ENCODE results near the gene RGS7BP. TPM values are rescaled to one million over a fixed set of nuclear protein-coding genes. Genes with fewer than 3 reads are reported as not detected.

Gene RGS7BP
- total RNA-seq, 1 experiment from 2014 or later = 0.33 TPM

GRCh38 chr5:64518793-64519192 lies 13.0 kb downstream of the RGS7BP start:
- H3K27me3 ChIP-seq (ENCODE audit: insufficient read depth, low read length) = no peaks in the 10 kb centered on the region
- H3K4me1 ChIP-seq (ENCODE audit: insufficient read depth, low read length) = no peaks in the 10 kb centered on the region
- no peak overlapping the region for H3K27ac Mint-ChIP-seq

More at GRCh38 chr5:64518793-64519192, 13.0 kb downstream of the RGS7BP start:
- H2BK15ac ChIP-seq (ENCODE audit: low read depth, low read length) = no peak overlapping the region
- H3K23ac ChIP-seq (ENCODE audit: insufficient read length, low read depth, low read length) = no peak overlapping the region
- Mint-ChIP-seq H3K27me3 (ENCODE audit: low read depth) (no peaks in the 10 kb centered on the region; the same call in 1 of the 2 replicates), H3K4me3 (no peak overlapping the region), H3K36me3 (ENCODE audit: insufficient read depth in 1 of 3, low read depth in 3 of 3) (no peaks in the 10 kb centered on the region), H3K9me3 (no peaks in the 10 kb centered on the region), H3K4me1 (no peaks in the 10 kb centered on the region)
- no peak for DNase-seq
- H4K20me1 ChIP-seq (ENCODE audit: control insufficient read depth, insufficient read depth, insufficient read length) = no peaks in the 10 kb centered on the region
- no peak overlapping the region for H3T11ph ChIP-seq (ENCODE audit: low read length)
- no peak overlapping the region for H2AFZ ChIP-seq (ENCODE audit: low read length)
- no peak overlapping the region for H3K14ac ChIP-seq (ENCODE audit: insufficient read depth, low read length)
- no peak overlapping the region for H3K56ac ChIP-seq (ENCODE audit: insufficient read length, low read depth, low read length)
- no peak overlapping the region for H2BK20ac ChIP-seq (ENCODE audit: low read depth, low read length, poor library complexity, severe bottlenecking)
- H3K4me2 ChIP-seq (ENCODE audit: insufficient read depth, insufficient read length, low read length) = no peak overlapping the region
- H3K9ac ChIP-seq (ENCODE audit: extremely low read depth, insufficient read length, low read length) = no peak overlapping the region
- no CpG with 5 or more reads among the region's 2 CpGs for WGBS (ENCODE audit: extremely low coverage, insufficient read length, low lambda C conversion rate)
- no peak overlapping the region for H4K91ac ChIP-seq (ENCODE audit: insufficient read length, low read depth, low read length)
- H2AK5ac ChIP-seq (ENCODE audit: insufficient read length, low read length) = no peak overlapping the region
- no peak overlapping the region for H3K4ac ChIP-seq (ENCODE audit: low read depth, low read length)
- H3K79me1 ChIP-seq (ENCODE audit: insufficient read depth, low read depth, low read length, poor library complexity, severe bottlenecking) = no peaks in the 10 kb centered on the region
- no peaks in the 10 kb centered on the region for H3K23me2 ChIP-seq (ENCODE audit: insufficient read length, low read depth, low read length, poor library complexity, severe bottlenecking)
- H3K18ac ChIP-seq (ENCODE audit: insufficient read length, low read depth, low read length) = no peak overlapping the region
- no peaks in the 10 kb centered on the region for H3K9me3 ChIP-seq (ENCODE audit: control insufficient read depth, low read depth, low read length)
- H2BK12ac ChIP-seq (ENCODE audit: insufficient read length, low read depth, low read length) = no peak overlapping the region
- H2BK120ac ChIP-seq (ENCODE audit: low read depth, low read length, poor library complexity, severe bottlenecking) = no peak overlapping the region
- no peak overlapping the region for H4K8ac ChIP-seq (replicated peaks; ENCODE audit: insufficient read length, low read depth, low read length)
- no peaks in the 10 kb centered on the region for H3K79me2 ChIP-seq (ENCODE audit: insufficient read depth, low read length)
- H3K27ac ChIP-seq (ENCODE audit: insufficient read length, low read depth, low read length) = no peak overlapping the region
- H4K5ac ChIP-seq (ENCODE audit: insufficient read length, low read depth, low read length) = no peak overlapping the region
- H2BK5ac ChIP-seq (ENCODE audit: insufficient read length, low read length) = no peak overlapping the region
- no peak for TF ChIP-seq CTCF (conservative IDR thresholded peaks at IDR 0.05)

Data from H9 (cell line).